Non-pigmented ciliary epithelial cell (primary cell): ENCODE measurements around the gene CACNA2D3.
A peak's percentile ranks its signal among the peaks of the same experiment; 100 is the strongest.
"Not testable (repeated sequence)": the region's sequence is repeated elsewhere in the genome, so short reads cannot be mapped to it uniquely, and the experiment has no call there.

ENCODE experiments used
- DNase-seq: peaks from one replicate; pipeline ENCODE4 v3.0.0-alpha.2; 2010; ENCODE audit warnings: low read depth

Gene CACNA2D3

GRCh38 chr3:54965746-54966145 is 843.4 kb downstream of the CACNA2D3 start:
- peak; percentile 83 for DNase-seq

GRCh38 chr3:54966979-54967378 is 844.6 kb downstream of the CACNA2D3 start:
- DNase-seq: no peak

DNA sequence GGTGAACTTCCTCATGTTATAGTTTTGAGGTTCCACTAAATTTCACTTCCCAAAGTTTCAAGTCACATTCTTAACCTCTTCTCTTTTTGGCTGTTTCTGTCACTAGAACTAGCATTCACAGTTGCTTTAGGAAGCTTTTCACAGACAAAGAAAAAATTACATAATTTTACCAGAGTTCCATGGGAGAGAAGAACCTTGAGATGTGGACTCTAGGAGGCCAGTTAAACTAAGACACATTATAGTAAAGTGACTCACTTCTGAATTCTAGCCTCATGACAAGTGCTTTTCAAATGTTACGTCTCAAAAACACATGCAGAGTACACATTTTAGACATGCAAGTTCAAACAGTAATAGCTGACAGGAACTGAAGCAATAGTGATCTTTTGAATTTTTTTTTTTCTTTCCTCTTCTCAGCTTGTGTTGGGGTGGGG is 845.4 kb downstream of the CACNA2D3 start:
- no peak for DNase-seq

DNA sequence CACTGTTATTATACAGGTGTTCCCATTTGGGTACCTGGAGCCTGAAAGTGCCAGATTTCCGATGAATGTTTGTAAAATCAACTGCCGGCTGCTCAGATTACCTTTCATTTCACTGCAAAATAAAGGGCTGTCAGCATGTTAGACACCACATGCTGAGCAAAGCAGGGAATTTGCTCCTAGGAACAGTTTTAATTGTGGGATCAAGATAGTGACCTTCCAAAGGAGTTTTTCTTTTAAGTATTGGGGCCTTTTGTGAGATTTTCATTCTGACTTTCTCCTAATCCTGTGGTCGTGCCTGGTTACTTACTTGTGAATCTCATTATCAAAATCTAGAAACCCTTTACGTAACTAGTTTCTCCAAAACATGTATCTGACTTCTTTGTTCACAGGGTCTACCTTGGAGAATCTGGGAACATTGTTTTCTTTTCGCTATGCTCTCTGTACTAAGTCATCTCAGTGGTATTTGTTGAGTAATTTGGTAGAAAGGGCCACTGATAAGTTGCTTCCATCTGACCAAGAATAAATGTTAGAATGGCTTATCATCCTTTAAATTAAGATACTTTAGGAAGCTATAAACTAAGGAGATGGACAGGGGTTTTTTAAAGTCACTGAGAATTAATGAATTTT is 846.3 kb downstream of the CACNA2D3 start:
- DNase-seq: peak; percentile 85

- no peak for DNase-seq
Observed at GRCh38 chr3:54969652-54970051, 847.3 kb downstream of the CACNA2D3 start.

DNA sequence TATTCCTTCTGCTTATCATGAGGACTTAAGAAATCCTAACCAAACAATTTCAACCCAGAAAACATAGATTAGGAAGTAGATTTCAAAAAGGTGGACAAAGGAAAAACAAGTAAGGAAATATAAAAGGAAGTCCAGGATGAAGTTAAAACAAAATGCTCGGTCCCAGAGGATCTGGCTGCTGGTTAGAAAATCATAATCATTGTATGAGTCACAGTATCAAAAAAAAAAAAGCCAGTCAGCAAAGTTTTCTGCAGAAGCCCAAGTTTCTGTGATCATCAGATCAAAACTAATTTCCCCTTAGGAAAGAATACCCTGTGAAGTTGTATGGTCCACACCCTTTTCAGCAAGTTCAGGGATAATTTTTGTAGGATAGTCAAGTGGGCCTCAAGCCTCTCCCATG is 848.5 kb downstream of the CACNA2D3 start:
- no peak for DNase-seq

GRCh38 chr3:54977439-54977838 is 855.1 kb downstream of the CACNA2D3 start:
- no peak for DNase-seq

- not testable (repeated sequence) for DNase-seq
Observed at GRCh38 chr3:54977946-54978345, 855.6 kb downstream of the CACNA2D3 start.

DNA sequence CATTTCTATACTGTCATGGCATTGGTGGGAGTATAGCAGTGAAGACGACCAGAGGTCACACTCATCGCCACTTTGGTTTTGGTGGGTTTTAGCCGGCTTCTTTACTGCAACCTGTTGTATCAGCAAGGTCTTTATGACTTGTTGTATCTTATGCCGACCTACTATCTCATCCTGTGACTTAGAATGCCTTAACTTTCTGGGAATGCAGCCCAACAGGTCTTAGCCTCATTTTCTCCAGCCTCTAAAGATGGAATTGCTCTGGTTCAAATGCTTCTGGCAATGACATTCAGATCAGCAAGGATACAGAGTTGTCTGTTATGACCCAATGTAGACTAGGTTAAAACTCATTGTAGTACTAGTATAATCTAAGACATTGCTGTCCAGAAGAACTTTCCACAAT is 860.5 kb downstream of the CACNA2D3 start:
- no peak for DNase-seq

GRCh38 chr3:54983266-54984099 is 861.1 kb downstream of the CACNA2D3 start:
- no peak for DNase-seq

DNA sequence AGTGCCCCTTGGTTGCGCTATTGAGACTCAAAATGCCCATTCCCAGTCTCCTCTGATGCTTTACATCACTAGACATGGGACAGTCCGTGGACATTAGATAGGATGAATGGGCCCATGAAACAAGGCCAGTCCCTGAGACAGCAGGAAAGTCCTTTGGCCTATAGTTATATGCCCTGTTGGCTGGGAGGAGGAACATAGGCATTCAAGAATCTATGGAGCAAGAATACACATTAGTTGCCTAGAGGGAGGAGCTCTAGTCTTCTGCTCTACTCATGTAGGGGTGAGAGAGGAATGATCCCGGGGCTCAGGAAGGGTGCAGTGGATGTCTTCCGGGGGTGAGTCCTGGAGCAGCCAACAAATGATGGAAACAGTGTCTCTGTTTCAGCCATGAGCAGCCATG is 863.5 kb downstream of the CACNA2D3 start:
- no peak for DNase-seq

GRCh38 chr3:54986294-54986693 is 863.9 kb downstream of the CACNA2D3 start:
- no peak for DNase-seq

DNA sequence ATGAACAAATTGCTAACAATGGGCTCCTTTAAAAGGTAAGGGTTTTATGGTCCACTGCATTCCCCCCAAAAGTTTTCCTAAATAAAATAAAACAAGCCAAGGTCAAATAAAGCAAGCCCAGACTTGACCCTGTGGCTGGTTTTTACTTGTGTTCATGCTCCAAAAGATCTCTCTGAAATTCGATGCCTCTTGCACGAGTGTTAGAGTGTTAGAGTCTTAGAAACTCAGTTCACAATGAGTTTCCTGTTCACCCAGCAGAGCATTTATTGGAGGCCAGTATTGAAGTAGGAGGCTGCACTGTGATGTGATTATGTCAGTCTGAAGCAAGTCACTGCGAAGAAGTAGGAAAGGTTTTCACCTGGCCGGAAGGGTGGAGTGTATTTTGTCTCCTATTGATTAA is 865.4 kb downstream of the CACNA2D3 start:
- no peak for DNase-seq

DNA sequence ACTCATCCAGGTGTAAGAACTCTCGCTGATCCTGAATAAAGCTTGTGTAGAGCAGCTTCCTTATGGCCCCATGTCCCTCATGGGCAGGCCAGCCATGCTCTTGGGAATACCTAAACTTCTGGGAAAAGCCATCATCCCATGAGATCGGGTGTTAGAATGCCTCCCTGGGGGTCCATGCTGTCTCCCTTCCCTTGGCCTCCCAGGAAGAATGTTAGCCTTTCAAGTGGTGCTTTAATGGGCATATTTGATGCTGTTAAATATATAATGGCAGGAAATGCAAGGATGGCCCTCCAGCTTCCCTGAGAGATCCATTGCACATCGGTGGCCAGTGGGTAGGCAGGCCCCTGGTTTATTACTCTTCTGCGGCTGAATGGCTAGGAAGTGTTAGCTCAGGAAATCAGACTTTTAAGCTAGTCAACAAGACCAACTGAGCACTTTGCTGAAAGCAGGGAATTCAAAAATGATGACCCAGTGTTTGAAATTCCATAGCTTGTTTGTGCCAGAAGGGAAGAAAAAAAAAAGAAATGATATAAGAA is 866.0 kb downstream of the CACNA2D3 start:
- DNase-seq: no peak

DNA sequence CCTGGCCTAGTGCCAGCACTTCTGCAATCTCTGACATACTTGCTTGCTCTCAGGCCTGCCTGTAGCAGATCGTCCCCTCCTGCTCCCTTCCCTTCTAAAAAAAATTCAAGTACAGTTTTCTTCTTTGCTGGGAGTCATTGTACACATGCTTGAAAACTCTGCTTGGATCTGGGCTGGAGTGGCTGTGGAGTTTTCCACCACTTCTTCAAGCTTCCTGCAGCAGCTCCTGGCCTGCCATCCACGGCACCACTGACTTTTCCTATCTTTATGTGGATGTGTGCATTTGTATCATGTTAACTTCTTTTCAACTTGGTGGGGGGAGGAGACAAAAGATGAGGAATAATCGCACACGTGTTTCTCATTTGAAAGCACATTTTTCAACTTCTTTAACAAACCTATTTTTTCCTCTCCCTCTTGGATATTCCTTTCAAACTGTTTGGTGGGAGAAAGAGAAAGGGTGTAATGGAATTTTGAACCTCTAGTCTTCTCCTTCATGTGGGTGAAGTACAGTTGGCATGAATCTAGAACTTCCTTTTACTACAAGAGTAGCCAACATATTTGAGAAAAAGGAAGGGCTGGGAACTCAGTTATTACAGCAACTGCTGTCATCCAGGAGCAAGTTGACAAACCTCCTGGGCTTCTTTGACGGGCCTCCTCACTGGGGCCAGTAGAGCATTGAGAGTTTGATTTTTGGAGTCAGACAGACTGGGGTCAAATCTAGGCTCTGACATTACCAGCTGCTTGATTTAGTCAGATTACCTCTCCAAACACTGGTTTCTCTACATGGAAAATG is 866.7 kb downstream of the CACNA2D3 start:
- DNase-seq: peak; percentile 79

DNA sequence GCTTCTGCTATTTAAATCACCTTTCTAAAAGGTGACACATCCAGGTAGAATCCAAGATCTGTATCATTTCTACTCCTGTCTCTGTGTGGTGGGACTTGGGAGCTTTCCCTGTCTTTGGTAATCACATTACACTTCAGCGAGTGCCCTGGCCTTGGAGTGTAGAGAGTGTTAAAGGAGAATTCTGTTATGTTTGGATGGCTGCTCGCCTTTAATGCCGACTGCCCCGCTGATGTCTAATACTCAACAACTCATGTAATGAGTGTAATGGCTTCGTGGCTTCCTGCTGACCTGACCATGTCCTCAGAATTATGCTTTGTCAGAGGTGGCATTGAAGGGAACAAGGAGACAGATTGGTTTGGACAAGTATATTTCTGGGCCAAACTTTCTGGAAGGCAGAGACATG is 871.8 kb downstream of the CACNA2D3 start:
- no peak for DNase-seq

DNA sequence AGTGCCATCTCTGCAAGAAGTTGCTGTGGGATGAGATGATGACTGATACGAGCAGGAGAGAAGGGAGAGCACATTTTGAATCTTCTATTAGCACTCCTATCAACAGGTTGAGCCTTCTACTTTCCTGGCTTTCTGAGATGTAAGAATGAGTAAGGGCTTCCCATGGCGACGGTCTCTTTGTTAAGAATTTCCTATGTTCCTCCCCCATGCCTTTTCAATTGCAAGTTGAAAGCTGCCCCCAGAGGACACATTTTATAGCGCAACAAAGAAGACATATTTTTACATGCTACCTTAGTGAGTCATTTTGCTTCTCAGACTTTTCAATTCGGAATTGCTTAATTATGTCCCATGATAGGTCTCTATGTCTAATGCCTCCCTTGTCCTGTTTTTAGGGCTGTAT is 876.8 kb downstream of the CACNA2D3 start:
- DNase-seq: peak; percentile 92

- peak; percentile 46 for DNase-seq
Observed at GRCh38 chr3:54999811-55000210, 877.5 kb downstream of the CACNA2D3 start.

GRCh38 chr3:55000546-55000945 is 878.2 kb downstream of the CACNA2D3 start:
- DNase-seq: peak; percentile 84

GRCh38 chr3:55000953-55001352 is 878.6 kb downstream of the CACNA2D3 start:
- DNase-seq: no peak

- DNase-seq: no peak
Observed at GRCh38 chr3:55002416-55002930, 880.1 kb downstream of the CACNA2D3 start.

DNA sequence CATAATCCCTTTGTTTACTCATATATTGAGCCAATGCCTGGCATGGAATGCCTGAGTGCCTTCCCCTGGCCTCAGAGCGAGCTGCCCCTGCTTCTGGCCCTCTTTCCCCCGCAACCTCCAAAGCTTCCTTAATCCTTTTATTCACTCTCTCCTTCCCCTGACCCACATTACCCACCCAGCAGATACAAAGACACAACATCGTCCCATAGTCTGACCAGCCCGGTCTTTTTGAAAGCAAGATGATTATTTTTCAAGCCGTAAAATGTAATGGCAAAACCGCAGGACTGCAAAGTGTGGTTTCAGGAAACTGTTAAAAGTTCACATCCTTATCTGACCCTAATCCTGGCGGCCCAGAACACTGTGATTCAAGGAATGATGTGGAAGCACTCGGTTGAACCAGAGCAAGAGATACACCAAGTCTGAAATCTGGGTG is 883.9 kb downstream of the CACNA2D3 start:
- no peak for DNase-seq
